Keratinocyte (primary cell): Measurements from ENCODE around the gene PIEZO1.

Experiments used
- EZH2 ChIP-seq: IDR thresholded peaks from one replicate; pipeline ENCODE4 v1.6.1; 2012; ENCODE audit warnings: inconsistent platforms, mild to moderate bottlenecking, low read length, moderate library complexity
- TF ChIP-seq, protein P1 (sequence below), 3 experiments: IDR thresholded peaks in 1 of 3; conservative IDR thresholded peaks in 1 of 3; optimal IDR thresholded peaks in 1 of 3; 2 replicates in 2 of 3; 3 replicates in 1 of 3; pipeline versions ENCODE3 to v1.5.1; 2011; ENCODE audit warnings: low read length in 3 of 3, mild to moderate bottlenecking in 3 of 3, moderate library complexity in 2 of 3, control low read depth in 1 of 3, inconsistent platforms in 1 of 3; ENCODE audit not compliant: insufficient read depth in 2 of 3; ENCODE audit errors: extremely low read depth in 1 of 3

DNA sequence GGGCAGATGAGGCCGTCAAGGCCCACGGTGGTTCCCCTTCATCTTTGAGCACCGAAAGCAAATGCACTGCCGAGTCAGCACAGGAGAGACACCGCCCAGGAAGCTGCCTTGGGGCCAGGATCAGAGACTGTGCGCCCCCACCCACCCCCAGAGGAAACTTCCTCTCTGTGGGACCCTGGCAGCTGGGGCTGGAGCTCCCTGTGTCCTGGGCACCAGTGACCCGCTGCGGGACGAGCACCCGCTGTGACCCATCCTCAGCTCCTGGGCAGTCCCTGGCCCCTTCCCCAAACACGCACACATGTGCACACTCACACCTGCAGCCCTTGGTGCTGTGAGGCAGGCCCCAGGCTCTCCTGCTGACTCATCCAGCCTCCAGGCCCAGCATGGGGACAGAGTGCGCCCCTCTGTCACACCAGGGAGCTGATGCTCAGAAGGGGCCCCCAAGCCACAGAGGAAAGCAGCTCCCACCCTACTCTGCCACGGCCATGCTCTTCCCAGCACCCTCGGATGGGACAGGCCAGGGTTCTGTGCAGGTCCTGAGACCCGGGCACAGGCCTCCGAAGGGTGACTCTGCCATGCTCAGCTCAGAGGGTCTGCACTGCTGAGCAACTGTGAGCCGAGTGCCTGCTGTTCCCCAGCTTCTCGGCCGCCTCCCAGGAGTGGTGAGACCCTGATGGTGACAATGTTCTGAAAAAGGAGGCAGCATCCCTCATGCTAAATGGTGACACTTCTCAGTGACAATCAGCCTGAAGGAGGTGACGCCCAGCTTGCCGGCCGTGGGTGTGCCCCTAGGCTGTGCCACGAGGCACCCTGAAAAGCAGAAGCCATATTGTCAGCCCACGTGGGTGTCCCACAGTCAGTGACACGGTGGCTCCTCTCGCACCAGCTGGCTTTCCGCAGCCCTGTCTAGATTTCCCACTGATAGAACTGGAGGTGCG lies 3.6 kb downstream of the PIEZO1 start:
- TF ChIP-seq, protein P1, sequence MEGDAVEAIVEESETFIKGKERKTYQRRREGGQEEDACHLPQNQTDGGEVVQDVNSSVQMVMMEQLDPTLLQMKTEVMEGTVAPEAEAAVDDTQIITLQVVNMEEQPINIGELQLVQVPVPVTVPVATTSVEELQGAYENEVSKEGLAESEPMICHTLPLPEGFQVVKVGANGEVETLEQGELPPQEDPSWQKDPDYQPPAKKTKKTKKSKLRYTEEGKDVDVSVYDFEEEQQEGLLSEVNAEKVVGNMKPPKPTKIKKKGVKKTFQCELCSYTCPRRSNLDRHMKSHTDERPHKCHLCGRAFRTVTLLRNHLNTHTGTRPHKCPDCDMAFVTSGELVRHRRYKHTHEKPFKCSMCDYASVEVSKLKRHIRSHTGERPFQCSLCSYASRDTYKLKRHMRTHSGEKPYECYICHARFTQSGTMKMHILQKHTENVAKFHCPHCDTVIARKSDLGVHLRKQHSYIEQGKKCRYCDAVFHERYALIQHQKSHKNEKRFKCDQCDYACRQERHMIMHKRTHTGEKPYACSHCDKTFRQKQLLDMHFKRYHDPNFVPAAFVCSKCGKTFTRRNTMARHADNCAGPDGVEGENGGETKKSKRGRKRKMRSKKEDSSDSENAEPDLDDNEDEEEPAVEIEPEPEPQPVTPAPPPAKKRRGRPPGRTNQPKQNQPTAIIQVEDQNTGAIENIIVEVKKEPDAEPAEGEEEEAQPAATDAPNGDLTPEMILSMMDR (optimal IDR thresholded peaks at IDR 0.05 in 1 of 3, IDR thresholded peaks at IDR 0.05 in 1 of 3, conservative IDR thresholded peaks at IDR 0.05 in 1 of 3; ENCODE audit: extremely low read depth in 1 of 3, insufficient read depth in 2 of 3, low read length in 3 of 3) = no peak
- no peak for TF ChIP-seq EZH2
